Type B pancreatic cell (in vitro differentiated cells): ENCODE measurements around the gene RPSA. TPM values are rescaled to one million over a fixed set of nuclear protein-coding genes. Genes with fewer than 3 reads are reported as not detected.

ENCODE experiments used
- DNase-seq: peaks from one replicate; pipeline ENCODE4 v3.0.0; 2021; ENCODE audit warnings: mixed read lengths; ENCODE audit not compliant: unreplicated experiment; ENCODE audit errors: extremely low spot score
- H3K27ac Mint-ChIP-seq: 2 replicates; pipeline ENCODE4 v1.8.0; 2021; ENCODE audit warnings: mild to moderate bottlenecking, mixed read lengths
- H3K27me3 Mint-ChIP-seq: 2 replicates; pipeline ENCODE4 v1.8.0; 2021; ENCODE audit warnings: mixed read lengths
- H3K36me3 Mint-ChIP-seq: 2 replicates; pipeline ENCODE4 v1.8.0; 2021; ENCODE audit warnings: mixed read lengths
- H3K4me1 Mint-ChIP-seq: one replicate; pipeline ENCODE4 v1.8.0; 2021; ENCODE audit warnings: mixed read lengths; ENCODE audit not compliant: unreplicated experiment
- H3K4me3 Mint-ChIP-seq: 2 replicates; pipeline ENCODE4 v1.8.0; 2021; ENCODE audit warnings: mild to moderate bottlenecking, mixed read lengths
- H3K9me3 Mint-ChIP-seq: 2 replicates; pipeline ENCODE4 v1.8.0; 2021; ENCODE audit warnings: mixed read lengths
- CTCF ChIP-seq: fragments of 200-600 bp; sonication (generic); conservative IDR thresholded peaks from 2 replicates; pipeline ENCODE4 v1.5.0; 2021; ENCODE audit warnings: antibody characterized with exemption, mild to moderate bottlenecking
- total RNA-seq: library from RNA; stranded (reverse); gene quantifications from 2 replicates; pipeline ENCODE4 v1.2.1, GENCODE V29; 2021; ENCODE audit warnings: low replicate concordance

The RPSA gene
- total RNA-seq, 1 donor from 2014 or later = 1,454 TPM

GRCh38 chr3:39407259-39407629, 724 bp downstream of the RPSA start:
- no peak for TF ChIP-seq CTCF
- no peak for DNase-seq
- H3K9me3 Mint-ChIP-seq = no peaks in the 10 kb centered on the region
- no peaks in the 10 kb centered on the region for H3K27me3 Mint-ChIP-seq
- peak overlapping the region; percentile 97 for H3K27ac Mint-ChIP-seq
- H3K4me3 Mint-ChIP-seq = peak overlapping the region; percentile 95
- H3K4me1 Mint-ChIP-seq = peaks cover 18% of the 10 kb centered on the region
- H3K36me3 Mint-ChIP-seq = peaks cover 35% of the 10 kb centered on the region

GRCh38 chr3:39407773-39408492, 1.4 kb downstream of the RPSA start:
- no peak for TF ChIP-seq CTCF
- Mint-ChIP-seq H3K9me3 (no peaks in the 10 kb centered on the region), H3K27ac (peak overlapping the region; percentile 97), H3K4me3 (peak overlapping the region; percentile 95), H3K36me3 (peaks cover 40% of the 10 kb centered on the region), H3K27me3 (no peaks in the 10 kb centered on the region), H3K4me1 (peaks cover 18% of the 10 kb centered on the region)
- no peak for DNase-seq

- H3K27ac Mint-ChIP-seq = peak overlapping the region; percentile 97
- H3K27me3 Mint-ChIP-seq = no peaks in the 10 kb centered on the region
- peak overlapping the region; percentile 95 for H3K4me3 Mint-ChIP-seq
- no peak for DNase-seq
- no peaks in the 10 kb centered on the region for H3K9me3 Mint-ChIP-seq
- TF ChIP-seq CTCF = no peak
- peaks cover 48% of the 10 kb centered on the region for H3K36me3 Mint-ChIP-seq
- peaks cover 18% of the 10 kb centered on the region for H3K4me1 Mint-ChIP-seq
Observed at GRCh38 chr3:39408493-39409372, 2.2 kb downstream of the RPSA start.

DNA sequence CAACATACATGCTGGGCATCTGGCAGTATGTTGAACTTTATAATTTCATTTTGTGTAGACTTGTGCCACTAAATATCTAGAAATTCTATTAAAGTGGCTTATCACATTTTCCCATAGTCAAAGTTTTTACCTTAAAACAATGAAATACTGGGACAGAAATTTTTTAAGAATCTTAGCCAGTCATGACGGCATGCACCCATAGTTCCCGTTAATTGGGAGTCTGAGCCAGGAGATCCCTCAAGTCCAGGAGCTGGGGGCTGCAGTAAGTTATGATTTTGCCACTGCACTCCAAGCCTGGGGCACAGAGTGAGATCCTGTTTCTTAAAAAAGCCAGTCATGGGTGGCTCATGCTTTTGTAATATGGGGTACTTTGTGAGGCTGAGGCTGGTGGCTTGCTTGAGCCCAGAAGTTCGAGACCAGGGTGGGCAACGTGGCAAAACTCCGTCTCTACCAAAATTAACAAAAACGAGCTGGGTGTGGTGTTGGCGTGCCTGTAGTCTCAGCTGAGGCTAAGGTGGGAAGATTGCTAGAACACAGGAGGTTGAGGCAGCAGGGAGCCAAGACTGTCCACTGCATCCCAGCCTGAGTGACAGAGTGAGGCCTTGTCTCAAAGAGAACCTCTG, 3.1 kb downstream of the RPSA start:
- Mint-ChIP-seq H3K9me3 (no peaks in the 10 kb centered on the region), H3K27me3 (no peaks in the 10 kb centered on the region), H3K4me1 (peaks cover 18% of the 10 kb centered on the region), H3K27ac (no peak overlapping the region), H3K4me3 (no peak overlapping the region), H3K36me3 (peaks cover 49% of the 10 kb centered on the region)
- no peak for DNase-seq
- TF ChIP-seq CTCF = no peak

- Mint-ChIP-seq H3K4me3 (no peak overlapping the region), H3K36me3 (peaks cover 49% of the 10 kb centered on the region), H3K4me1 (peaks cover 18% of the 10 kb centered on the region), H3K27me3 (no peaks in the 10 kb centered on the region), H3K9me3 (no peaks in the 10 kb centered on the region), H3K27ac (no peak overlapping the region)
- DNase-seq = no peak
- no peak for TF ChIP-seq CTCF
Observed at GRCh38 chr3:39410893-39411292, 4.4 kb downstream of the RPSA start.
